Measurements from ENCODE around the gene MYO1D.

The MYO1D gene

GRCh38 chr17:32443827-32444300 is 433.1 kb downstream of the MYO1D start:
- Histone ChIP-seq H3K27ac (no peak overlapping the region), H3K4me3 (ENCODE audit: low read depth, low read length) (peak overlapping the region; percentile 75), H3K27me3 (replicated peaks) (no peaks in the 10 kb centered on the region), H3K36me3 (replicated peaks) (peaks cover 17% of the 10 kb centered on the region)
- TF ChIP-seq, protein P1, sequence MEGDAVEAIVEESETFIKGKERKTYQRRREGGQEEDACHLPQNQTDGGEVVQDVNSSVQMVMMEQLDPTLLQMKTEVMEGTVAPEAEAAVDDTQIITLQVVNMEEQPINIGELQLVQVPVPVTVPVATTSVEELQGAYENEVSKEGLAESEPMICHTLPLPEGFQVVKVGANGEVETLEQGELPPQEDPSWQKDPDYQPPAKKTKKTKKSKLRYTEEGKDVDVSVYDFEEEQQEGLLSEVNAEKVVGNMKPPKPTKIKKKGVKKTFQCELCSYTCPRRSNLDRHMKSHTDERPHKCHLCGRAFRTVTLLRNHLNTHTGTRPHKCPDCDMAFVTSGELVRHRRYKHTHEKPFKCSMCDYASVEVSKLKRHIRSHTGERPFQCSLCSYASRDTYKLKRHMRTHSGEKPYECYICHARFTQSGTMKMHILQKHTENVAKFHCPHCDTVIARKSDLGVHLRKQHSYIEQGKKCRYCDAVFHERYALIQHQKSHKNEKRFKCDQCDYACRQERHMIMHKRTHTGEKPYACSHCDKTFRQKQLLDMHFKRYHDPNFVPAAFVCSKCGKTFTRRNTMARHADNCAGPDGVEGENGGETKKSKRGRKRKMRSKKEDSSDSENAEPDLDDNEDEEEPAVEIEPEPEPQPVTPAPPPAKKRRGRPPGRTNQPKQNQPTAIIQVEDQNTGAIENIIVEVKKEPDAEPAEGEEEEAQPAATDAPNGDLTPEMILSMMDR (IDR thresholded peaks at IDR 0.05; ENCODE audit: low read depth, low read length, missing control alignments) = no peak
- in situ Hi-C loops (cut with HindIII; ENCODE audit: low pct_ligation_motif_present, low sequenced_read_pairs) = no loop called here
- no peak for DNase-seq

Data from brain microvascular endothelial cell (primary cell).